Osteoblast (primary cell): ENCODE data around the gene DNAH17. TPM values are rescaled to one million over a fixed set of nuclear protein-coding genes. Genes with fewer than 3 reads are reported as not detected.
A peak's percentile ranks its signal among the peaks of the same experiment; 100 is the strongest.

Source experiments
- DNase-seq: peaks from one replicate; pipeline ENCODE4 v3.0.0; 2011; ENCODE audit warnings: low spot score, mixed read lengths; ENCODE audit not compliant: insufficient read length; ENCODE audit errors: missing footprints
- H2AFZ ChIP-seq: 2 replicates; pipeline ENCODE4 v1.6.0; 2011; ENCODE audit warnings: mild to moderate bottlenecking, low read length
- H3K27ac ChIP-seq: 2 replicates; pipeline ENCODE4 v1.5.1; 2011; ENCODE audit warnings: mild to moderate bottlenecking, low read depth, low read length, moderate library complexity
- H3K27me3 ChIP-seq: 2 replicates; pipeline ENCODE4 v1.6.0; 2012; ENCODE audit warnings: mild to moderate bottlenecking, control low read depth, inconsistent platforms, low read length, moderate library complexity; ENCODE audit not compliant: insufficient read depth
- H3K36me3 ChIP-seq: 2 replicates; pipeline ENCODE4 v1.5.1; 2011; ENCODE audit warnings: mild to moderate bottlenecking, low read length, control low read depth, moderate library complexity; ENCODE audit not compliant: insufficient read depth
- H3K4me1 ChIP-seq: 2 replicates; pipeline ENCODE4 v1.5.1; 2011; ENCODE audit warnings: mild to moderate bottlenecking, low read length, control low read depth, moderate library complexity; ENCODE audit not compliant: insufficient read depth
- H3K4me2 ChIP-seq: 2 replicates; pipeline ENCODE4 v1.6.0; 2011; ENCODE audit warnings: mild to moderate bottlenecking, low read length; ENCODE audit not compliant: insufficient read depth
- H3K4me3 ChIP-seq: fragments of 200-600 bp; sonication (generic); 3 replicates; pipeline ENCODE4 v1.5.1; 2012; ENCODE audit warnings: mild to moderate bottlenecking, low read length, inconsistent platforms; ENCODE audit not compliant: insufficient read depth
- H3K79me2 ChIP-seq: 2 replicates; pipeline ENCODE4 v1.6.0; 2012; ENCODE audit warnings: mild to moderate bottlenecking, low read length, control low read depth, inconsistent platforms; ENCODE audit not compliant: insufficient read depth
- H3K9me3 ChIP-seq: 2 replicates; pipeline ENCODE4 v1.5.1; 2011; ENCODE audit warnings: low read depth, low read length, control low read depth
- H4K20me1 ChIP-seq: 2 replicates; pipeline ENCODE4 v1.6.0; 2012; ENCODE audit warnings: mild to moderate bottlenecking, low read length, control low read depth; ENCODE audit not compliant: insufficient read depth
- total RNA-seq: library from RNA; depleted of rRNA; stranded (reverse); fragments of >200 nt; gene quantifications from 2 replicates; pipeline ENCODE4 v1.2.3, GENCODE V29; 2012
- TF ChIP-seq, protein P1 (sequence below): IDR thresholded peaks from 2 replicates; pipeline ENCODE4 v1.5.1; 2011; ENCODE audit warnings: mild to moderate bottlenecking, low read depth, low read length, moderate library complexity; ENCODE audit errors: extremely low read depth

DNAH17 gene
- total RNA-seq, 1 donor = under 0.01 TPM

DNA sequence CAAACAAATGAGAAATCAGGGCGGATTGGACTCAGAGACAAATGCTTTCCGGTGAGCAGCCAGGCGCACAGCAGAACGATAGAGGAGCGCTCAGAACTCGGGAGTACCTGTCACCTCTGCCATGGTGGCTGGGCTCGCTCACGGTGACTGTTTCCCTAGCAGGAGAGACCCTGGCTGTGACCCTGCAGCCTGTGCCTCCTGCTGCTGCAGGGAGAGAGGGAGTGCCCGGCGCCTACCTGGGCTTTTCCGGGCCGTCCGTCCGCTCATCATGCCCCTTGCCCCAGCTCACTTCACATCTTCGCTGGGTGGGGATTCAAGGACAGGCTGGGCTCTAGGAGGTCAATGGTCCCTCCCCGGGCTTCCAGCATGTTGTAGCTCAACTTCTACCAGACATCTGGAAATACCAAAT is 14.1 kb upstream of the DNAH17 start:
- H3K9me3 ChIP-seq = no peaks in the 10 kb centered on the region
- peak; percentile 58 for DNase-seq
- H3K27ac ChIP-seq = no peak overlapping the region
- H3K36me3 ChIP-seq = no peaks in the 10 kb centered on the region
- TF ChIP-seq, protein P1, sequence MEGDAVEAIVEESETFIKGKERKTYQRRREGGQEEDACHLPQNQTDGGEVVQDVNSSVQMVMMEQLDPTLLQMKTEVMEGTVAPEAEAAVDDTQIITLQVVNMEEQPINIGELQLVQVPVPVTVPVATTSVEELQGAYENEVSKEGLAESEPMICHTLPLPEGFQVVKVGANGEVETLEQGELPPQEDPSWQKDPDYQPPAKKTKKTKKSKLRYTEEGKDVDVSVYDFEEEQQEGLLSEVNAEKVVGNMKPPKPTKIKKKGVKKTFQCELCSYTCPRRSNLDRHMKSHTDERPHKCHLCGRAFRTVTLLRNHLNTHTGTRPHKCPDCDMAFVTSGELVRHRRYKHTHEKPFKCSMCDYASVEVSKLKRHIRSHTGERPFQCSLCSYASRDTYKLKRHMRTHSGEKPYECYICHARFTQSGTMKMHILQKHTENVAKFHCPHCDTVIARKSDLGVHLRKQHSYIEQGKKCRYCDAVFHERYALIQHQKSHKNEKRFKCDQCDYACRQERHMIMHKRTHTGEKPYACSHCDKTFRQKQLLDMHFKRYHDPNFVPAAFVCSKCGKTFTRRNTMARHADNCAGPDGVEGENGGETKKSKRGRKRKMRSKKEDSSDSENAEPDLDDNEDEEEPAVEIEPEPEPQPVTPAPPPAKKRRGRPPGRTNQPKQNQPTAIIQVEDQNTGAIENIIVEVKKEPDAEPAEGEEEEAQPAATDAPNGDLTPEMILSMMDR = no peak
- no peak overlapping the region for H3K4me2 ChIP-seq
- no peaks in the 10 kb centered on the region for H4K20me1 ChIP-seq
- H2AFZ ChIP-seq = no peak overlapping the region
- no peaks in the 10 kb centered on the region for H3K27me3 ChIP-seq
- no peak overlapping the region for H3K4me3 ChIP-seq
- H3K4me1 ChIP-seq = peaks cover 18% of the 10 kb centered on the region
- no peaks in the 10 kb centered on the region for H3K79me2 ChIP-seq

DNA sequence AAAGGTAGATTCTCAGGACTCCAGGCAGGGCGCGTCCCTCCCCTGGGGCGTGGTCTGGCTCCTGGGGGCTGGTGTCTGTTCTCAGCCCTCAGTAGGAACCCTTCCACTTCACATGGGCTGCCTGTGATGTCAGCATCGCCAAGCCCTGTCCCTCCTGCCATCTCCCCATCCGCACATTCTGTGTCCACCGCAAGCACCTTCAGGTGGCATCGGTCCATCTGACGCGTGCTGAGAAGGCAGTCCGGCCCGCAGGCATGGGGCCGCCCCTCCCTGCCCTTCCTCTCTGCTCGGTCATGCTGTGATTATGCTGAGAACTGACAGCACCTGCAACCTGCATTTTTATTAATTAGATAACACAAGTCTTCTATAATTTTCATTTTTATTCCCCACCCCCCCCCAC is 12.7 kb upstream of the DNAH17 start:
- Histone ChIP-seq H2AFZ (no peak overlapping the region), H3K9me3 (no peaks in the 10 kb centered on the region), H3K27ac (no peak overlapping the region), H3K4me3 (no peak overlapping the region), H3K4me1 (peaks cover 14% of the 10 kb centered on the region), H4K20me1 (no peaks in the 10 kb centered on the region), H3K36me3 (no peaks in the 10 kb centered on the region), H3K4me2 (no peak overlapping the region), H3K27me3 (no peaks in the 10 kb centered on the region), H3K79me2 (no peaks in the 10 kb centered on the region)
- TF ChIP-seq, protein P1 = no peak
- DNase-seq = peak; percentile 4

DNA sequence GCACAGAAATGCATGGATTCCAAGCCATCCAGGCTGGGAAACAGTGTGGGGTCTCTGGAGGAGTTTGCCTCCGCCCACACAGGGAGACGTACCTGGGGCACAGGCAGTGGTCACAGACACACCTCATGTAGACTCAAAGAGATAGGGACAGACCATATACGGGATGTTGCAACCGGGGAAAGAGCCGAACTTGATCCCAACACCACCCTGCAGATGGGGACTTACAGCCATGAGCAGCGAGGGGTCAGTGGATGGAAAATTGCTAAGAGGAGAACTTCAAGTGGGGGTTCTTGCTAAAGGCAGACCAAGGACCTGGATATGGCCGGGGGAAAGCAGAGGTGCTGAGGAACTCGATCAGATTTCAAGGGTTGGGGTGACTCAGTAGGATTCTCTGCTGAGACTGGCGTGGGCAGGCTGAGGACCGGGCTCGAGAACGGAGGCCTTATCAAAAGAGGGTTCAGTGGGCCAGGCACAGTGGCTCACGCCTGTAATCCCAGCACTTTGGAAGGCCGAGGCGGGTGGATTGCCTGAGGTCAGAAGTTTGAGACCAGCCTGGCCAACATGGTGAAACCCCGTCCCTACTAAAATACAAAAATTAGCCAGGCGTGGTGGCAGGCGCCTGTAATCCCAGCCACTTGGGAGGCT is 12.0 kb upstream of the DNAH17 start:
- H3K4me3 ChIP-seq = no peak overlapping the region
- no peak overlapping the region for H3K27ac ChIP-seq
- peaks cover 14% of the 10 kb centered on the region for H3K4me1 ChIP-seq
- TF ChIP-seq, protein P1 = no peak
- no peak overlapping the region for H3K4me2 ChIP-seq
- H3K79me2 ChIP-seq = no peaks in the 10 kb centered on the region
- H3K9me3 ChIP-seq = no peaks in the 10 kb centered on the region
- no peaks in the 10 kb centered on the region for H3K27me3 ChIP-seq
- H4K20me1 ChIP-seq = no peaks in the 10 kb centered on the region
- H3K36me3 ChIP-seq = no peaks in the 10 kb centered on the region
- H2AFZ ChIP-seq = no peak overlapping the region
- DNase-seq = peak; percentile 43

DNA sequence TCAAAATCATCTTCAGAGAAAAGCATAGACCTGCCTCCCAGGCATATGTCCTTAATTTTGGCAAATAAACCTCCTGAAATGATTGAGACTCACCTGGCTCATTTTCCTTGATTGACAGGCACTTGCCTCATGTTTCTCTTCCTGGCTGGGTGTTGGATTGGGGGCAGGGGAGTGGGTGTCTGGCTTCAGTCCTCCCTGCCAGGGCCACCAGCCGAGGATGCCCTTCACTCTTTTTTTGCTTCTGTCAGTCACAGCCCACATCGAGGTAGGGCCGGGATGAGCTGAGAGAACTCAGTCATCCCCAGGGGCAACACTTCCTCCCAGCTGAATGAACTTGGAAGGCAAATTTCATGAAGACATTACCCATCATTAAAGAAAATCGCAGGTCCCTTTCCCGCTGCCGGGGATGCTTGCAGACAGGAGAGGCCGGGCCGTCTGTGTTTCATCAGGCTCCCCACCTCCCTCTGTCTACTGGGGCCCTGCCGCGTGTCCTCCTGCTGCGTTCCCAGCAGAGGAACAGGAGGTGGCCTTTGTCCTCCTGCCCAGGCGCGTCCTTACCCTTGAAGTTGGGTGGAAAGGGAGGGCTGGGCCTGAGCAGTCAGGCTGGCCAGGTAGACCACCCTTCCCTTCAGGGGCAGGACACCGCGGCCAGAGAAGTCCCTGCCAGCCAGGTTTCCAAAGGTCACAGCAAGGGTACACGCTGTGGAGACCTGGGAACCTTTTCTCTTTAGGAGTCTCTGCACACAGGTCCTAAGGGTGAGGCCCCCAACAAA is 11.2 kb upstream of the DNAH17 start:
- Histone ChIP-seq H3K4me1 (peaks cover 14% of the 10 kb centered on the region), H3K36me3 (no peaks in the 10 kb centered on the region), H2AFZ (no peak overlapping the region), H3K4me2 (no peak overlapping the region), H4K20me1 (no peaks in the 10 kb centered on the region), H3K27me3 (no peaks in the 10 kb centered on the region), H3K79me2 (no peaks in the 10 kb centered on the region), H3K27ac (no peak overlapping the region), H3K9me3 (no peaks in the 10 kb centered on the region), H3K4me3 (no peak overlapping the region)
- DNase-seq = peak; percentile 59
- TF ChIP-seq, protein P1 = no peak
